Neural cell (in vitro differentiated cells): Measurements from ENCODE around the gene C16orf90.

Experiments used
- EP300 ChIP-seq: fragments of 450-650 bp; conservative IDR thresholded peaks from 2 replicates; pipeline ENCODE4 v1.6.1; 2014; ENCODE audit warnings: antibody characterized with exemption, mild to moderate bottlenecking, moderate library complexity; ENCODE audit not compliant: poor library complexity, severe bottlenecking
- EZH2 ChIP-seq: fragments of 200-600, 300-800 bp; shearing (Covaris generic), sonication (generic); IDR thresholded peaks from 2 replicates; pipeline ENCODE4 v1.6.1; 2014; ENCODE audit warnings: antibody characterized with exemption, low read length, borderline replicate concordance, mild to moderate bottlenecking; ENCODE audit not compliant: insufficient read depth, poor library complexity, severe bottlenecking
- MXI1 ChIP-seq: fragments of 450-650 bp; conservative IDR thresholded peaks from 2 replicates; pipeline ENCODE4 v1.6.1; 2014; ENCODE audit warnings: antibody characterized with exemption, mild to moderate bottlenecking; ENCODE audit not compliant: poor library complexity, severe bottlenecking
- POLR2AphosphoS5 ChIP-seq: IDR thresholded peaks from 2 replicates; pipeline ENCODE4 v1.6.1; 2012
- RAD21 ChIP-seq: fragments of 450-650 bp; conservative IDR thresholded peaks from 2 replicates; pipeline ENCODE4 v1.6.1; 2014; ENCODE audit warnings: antibody characterized with exemption, mild to moderate bottlenecking, moderate library complexity
- SMC3 ChIP-seq: fragments of 450-650 bp; conservative IDR thresholded peaks from 2 replicates; pipeline ENCODE4 v1.6.1; 2014; ENCODE audit warnings: antibody characterized with exemption, mild to moderate bottlenecking, moderate library complexity; ENCODE audit not compliant: poor library complexity
- TF ChIP-seq, protein P1 (sequence below): fragments of 450-650 bp; IDR thresholded peaks from 2 replicates; pipeline ENCODE4 v1.5.1; 2014; ENCODE audit warnings: antibody characterized with exemption, mild to moderate bottlenecking, moderate library complexity; ENCODE audit not compliant: poor library complexity, severe bottlenecking
- TF ChIP-seq, protein P2 (sequence below): IDR thresholded peaks from 2 replicates; pipeline ENCODE4 v1.6.1; 2012; ENCODE audit warnings: borderline replicate concordance

DNA sequence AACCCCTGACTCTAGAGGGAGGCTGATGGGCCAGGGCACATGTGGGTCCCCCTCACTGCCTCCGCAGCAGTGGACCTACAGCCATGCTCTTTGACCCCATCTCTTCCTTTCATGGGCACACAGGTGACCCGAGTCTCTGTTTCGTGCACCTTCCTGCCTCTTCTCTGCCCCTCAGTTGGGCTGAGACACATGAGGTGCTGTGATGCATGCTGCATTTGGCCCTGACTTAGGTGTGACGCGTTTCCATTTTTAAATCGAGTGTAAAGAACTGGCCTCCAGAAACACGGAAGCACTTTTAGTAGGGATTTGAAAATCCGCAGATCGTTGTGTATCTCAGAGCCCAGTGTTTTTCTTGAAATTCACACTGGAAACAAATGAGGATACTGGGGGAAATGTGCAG is 24.6 kb downstream of the C16orf90 start:
- no peak for TF ChIP-seq EZH2
- no peak for TF ChIP-seq MXI1
- TF ChIP-seq, protein P1, sequence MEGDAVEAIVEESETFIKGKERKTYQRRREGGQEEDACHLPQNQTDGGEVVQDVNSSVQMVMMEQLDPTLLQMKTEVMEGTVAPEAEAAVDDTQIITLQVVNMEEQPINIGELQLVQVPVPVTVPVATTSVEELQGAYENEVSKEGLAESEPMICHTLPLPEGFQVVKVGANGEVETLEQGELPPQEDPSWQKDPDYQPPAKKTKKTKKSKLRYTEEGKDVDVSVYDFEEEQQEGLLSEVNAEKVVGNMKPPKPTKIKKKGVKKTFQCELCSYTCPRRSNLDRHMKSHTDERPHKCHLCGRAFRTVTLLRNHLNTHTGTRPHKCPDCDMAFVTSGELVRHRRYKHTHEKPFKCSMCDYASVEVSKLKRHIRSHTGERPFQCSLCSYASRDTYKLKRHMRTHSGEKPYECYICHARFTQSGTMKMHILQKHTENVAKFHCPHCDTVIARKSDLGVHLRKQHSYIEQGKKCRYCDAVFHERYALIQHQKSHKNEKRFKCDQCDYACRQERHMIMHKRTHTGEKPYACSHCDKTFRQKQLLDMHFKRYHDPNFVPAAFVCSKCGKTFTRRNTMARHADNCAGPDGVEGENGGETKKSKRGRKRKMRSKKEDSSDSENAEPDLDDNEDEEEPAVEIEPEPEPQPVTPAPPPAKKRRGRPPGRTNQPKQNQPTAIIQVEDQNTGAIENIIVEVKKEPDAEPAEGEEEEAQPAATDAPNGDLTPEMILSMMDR = no peak
- no peak for TF ChIP-seq EP300
- TF ChIP-seq, protein P2, sequence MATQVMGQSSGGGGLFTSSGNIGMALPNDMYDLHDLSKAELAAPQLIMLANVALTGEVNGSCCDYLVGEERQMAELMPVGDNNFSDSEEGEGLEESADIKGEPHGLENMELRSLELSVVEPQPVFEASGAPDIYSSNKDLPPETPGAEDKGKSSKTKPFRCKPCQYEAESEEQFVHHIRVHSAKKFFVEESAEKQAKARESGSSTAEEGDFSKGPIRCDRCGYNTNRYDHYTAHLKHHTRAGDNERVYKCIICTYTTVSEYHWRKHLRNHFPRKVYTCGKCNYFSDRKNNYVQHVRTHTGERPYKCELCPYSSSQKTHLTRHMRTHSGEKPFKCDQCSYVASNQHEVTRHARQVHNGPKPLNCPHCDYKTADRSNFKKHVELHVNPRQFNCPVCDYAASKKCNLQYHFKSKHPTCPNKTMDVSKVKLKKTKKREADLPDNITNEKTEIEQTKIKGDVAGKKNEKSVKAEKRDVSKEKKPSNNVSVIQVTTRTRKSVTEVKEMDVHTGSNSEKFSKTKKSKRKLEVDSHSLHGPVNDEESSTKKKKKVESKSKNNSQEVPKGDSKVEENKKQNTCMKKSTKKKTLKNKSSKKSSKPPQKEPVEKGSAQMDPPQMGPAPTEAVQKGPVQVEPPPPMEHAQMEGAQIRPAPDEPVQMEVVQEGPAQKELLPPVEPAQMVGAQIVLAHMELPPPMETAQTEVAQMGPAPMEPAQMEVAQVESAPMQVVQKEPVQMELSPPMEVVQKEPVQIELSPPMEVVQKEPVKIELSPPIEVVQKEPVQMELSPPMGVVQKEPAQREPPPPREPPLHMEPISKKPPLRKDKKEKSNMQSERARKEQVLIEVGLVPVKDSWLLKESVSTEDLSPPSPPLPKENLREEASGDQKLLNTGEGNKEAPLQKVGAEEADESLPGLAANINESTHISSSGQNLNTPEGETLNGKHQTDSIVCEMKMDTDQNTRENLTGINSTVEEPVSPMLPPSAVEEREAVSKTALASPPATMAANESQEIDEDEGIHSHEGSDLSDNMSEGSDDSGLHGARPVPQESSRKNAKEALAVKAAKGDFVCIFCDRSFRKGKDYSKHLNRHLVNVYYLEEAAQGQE = no peak
- no peak for TF ChIP-seq POLR2AphosphoS5
- TF ChIP-seq SMC3 = no peak
- TF ChIP-seq RAD21 = no peak
